Measurements from ENCODE around the gene VSTM5. TPM values are rescaled to one million over a fixed set of nuclear protein-coding genes. Genes with fewer than 3 reads are reported as not detected.

VSTM5 gene
- total and polyA plus RNA-seq, 2 of the 8 experiments (the other 6 are each of a cell fraction or from before 2014, with no cell fraction given) = 0.22 to 0.70 TPM

- TF ChIP-seq CTCF (IDR thresholded peaks at IDR 0.05; ENCODE audit: control extremely low read depth in 1 of 3, insufficient read depth in 1 of 3, low read depth in 1 of 3, low read length in 3 of 3) = no peak
- no peak for TF ChIP-seq CBX5 (IDR thresholded peaks at IDR 0.05; ENCODE audit: low read depth, low read length)
- TF ChIP-seq GTF2F1 (IDR thresholded peaks at IDR 0.05; ENCODE audit: borderline replicate concordance, low read depth, low read length) = no peak
These were observed 53.8 kb downstream of the VSTM5 start (continued) for GRCh38 chr11:93796441-93797231.
